ENCODE data around the gene LPP. TPM values are rescaled to one million over a fixed set of nuclear protein-coding genes. Genes with fewer than 3 reads are reported as not detected.

Gene LPP
- total and polyA plus RNA-seq, 2 of the 13 experiments (the other 11 are each of a cell fraction or from before 2014, with no cell fraction given), result 19.2 to 29.9 TPM

DNA sequence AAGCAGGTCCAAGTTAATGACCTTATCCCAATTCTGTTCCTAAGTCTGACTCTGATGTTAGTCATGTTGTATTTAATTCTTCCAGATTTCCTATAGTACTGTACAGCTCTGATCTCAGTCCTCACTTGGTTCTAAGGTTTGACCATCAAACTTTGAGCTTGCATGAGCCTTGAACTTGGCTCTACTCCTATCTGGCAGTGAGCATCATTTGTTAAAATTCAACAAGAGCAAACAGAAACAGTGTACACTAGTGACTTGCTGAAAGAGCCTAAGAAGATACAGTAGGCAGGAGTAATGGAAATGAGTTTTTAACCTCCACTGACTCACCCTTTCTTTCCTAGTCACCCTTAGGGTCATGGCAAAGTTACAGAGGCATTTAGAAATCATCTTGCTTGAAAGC, 566.7 kb downstream of the LPP start (continued):
- TF ChIP-seq, protein P1, sequence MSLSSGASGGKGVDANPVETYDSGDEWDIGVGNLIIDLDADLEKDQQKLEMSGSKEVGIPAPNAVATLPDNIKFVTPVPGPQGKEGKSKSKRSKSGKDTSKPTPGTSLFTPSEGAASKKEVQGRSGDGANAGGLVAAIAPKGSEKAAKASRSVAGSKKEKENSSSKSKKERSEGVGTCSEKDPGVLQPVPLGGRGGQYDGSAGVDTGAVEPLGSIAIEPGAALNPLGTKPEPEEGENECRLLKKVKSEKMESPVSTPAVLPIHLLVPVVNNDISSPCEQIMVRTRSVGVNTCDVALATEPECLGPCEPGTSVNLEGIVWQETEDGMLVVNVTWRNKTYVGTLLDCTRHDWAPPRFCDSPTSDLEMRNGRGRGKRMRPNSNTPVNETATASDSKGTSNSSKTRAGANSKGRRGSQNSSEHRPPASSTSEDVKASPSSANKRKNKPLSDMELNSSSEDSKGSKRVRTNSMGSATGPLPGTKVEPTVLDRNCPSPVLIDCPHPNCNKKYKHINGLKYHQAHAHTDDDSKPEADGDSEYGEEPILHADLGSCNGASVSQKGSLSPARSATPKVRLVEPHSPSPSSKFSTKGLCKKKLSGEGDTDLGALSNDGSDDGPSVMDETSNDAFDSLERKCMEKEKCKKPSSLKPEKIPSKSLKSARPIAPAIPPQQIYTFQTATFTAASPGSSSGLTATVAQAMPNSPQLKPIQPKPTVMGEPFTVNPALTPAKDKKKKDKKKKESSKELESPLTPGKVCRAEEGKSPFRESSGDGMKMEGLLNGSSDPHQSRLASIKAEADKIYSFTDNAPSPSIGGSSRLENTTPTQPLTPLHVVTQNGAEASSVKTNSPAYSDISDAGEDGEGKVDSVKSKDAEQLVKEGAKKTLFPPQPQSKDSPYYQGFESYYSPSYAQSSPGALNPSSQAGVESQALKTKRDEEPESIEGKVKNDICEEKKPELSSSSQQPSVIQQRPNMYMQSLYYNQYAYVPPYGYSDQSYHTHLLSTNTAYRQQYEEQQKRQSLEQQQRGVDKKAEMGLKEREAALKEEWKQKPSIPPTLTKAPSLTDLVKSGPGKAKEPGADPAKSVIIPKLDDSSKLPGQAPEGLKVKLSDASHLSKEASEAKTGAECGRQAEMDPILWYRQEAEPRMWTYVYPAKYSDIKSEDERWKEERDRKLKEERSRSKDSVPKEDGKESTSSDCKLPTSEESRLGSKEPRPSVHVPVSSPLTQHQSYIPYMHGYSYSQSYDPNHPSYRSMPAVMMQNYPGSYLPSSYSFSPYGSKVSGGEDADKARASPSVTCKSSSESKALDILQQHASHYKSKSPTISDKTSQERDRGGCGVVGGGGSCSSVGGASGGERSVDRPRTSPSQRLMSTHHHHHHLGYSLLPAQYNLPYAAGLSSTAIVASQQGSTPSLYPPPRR (CRISPR knock-in tag; IDR thresholded peaks at IDR 0.05; ENCODE audit: borderline replicate concordance), result peak; percentile 88
- TF ChIP-seq SNAPC2 (CRISPR knock-in tag; IDR thresholded peaks at IDR 0.05) (peak; percentile 73; the same call in 1 of the 2 replicates), GATA4 (IDR thresholded peaks at IDR 0.05; ENCODE audit: borderline replicate concordance, low read depth) (peak; percentile 84; the same call in 1 of the 2 replicates), ZNF709 (CRISPR knock-in tag; IDR thresholded peaks at IDR 0.05) (no peak), ZNF296 (CRISPR knock-in tag; conservative IDR thresholded peaks at IDR 0.05) (no peak), ARNTL (CRISPR knock-in tag; IDR thresholded peaks at IDR 0.05) (peak; percentile 56; the same call in 1 of the 2 replicates), ZNF138 (CRISPR knock-in tag; IDR thresholded peaks at IDR 0.05; ENCODE audit: low read depth) (no peak), FOSL2 (CRISPR knock-in tag; IDR thresholded peaks at IDR 0.05) (peak; percentile 93), ERF (CRISPR knock-in tag; IDR thresholded peaks at IDR 0.05) (peak; percentile 87), PHF8 (CRISPR knock-in tag; IDR thresholded peaks at IDR 0.05) (0 out of 2 replicates have a peak, but pooled peaks have one; percentile 44), ZNF124 (CRISPR knock-in tag; IDR thresholded peaks at IDR 0.05) (peak; percentile 77; the same call in 1 of the 2 replicates), FOXA1 (IDR thresholded peaks at IDR 0.05) (peak; percentile 80), FOXA1 (CRISPR knock-in tag; IDR thresholded peaks at IDR 0.05) (peak; percentile 96), IRF2 (CRISPR knock-in tag; IDR thresholded peaks at IDR 0.05) (peak; percentile 93), ASH2L (IDR thresholded peaks at IDR 0.05; ENCODE audit: insufficient read length, low read depth, low read length) (peak; percentile 47), GATAD2A (CRISPR knock-in tag; IDR thresholded peaks at IDR 0.05) (peak; percentile 97), SIX4 (CRISPR knock-in tag; IDR thresholded peaks at IDR 0.05) (peak; percentile 59; the same call in 1 of the 2 replicates)
- TF ChIP-seq, protein P2, sequence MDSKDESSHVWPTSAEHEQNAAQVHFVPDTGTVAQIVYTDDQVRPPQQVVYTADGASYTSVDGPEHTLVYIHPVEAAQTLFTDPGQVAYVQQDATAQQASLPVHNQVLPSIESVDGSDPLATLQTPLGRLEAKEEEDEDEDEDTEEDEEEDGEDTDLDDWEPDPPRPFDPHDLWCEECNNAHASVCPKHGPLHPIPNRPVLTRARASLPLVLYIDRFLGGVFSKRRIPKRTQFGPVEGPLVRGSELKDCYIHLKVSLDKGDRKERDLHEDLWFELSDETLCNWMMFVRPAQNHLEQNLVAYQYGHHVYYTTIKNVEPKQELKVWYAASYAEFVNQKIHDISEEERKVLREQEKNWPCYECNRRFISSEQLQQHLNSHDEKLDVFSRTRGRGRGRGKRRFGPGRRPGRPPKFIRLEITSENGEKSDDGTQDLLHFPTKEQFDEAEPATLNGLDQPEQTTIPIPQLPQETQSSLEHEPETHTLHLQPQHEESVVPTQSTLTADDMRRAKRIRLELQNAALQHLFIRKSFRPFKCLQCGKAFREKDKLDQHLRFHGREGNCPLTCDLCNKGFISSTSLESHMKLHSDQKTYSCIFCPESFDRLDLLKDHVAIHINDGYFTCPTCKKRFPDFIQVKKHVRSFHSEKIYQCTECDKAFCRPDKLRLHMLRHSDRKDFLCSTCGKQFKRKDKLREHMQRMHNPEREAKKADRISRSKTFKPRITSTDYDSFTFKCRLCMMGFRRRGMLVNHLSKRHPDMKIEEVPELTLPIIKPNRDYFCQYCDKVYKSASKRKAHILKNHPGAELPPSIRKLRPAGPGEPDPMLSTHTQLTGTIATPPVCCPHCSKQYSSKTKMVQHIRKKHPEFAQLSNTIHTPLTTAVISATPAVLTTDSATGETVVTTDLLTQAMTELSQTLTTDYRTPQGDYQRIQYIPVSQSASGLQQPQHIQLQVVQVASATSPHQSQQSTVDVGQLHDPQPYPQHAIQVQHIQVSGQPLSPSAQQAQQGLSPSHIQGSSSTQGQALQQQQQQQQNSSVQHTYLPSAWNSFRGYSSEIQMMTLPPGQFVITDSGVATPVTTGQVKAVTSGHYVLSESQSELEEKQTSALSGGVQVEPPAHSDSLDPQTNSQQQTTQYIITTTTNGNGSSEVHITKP (CRISPR knock-in tag; IDR thresholded peaks at IDR 0.05; ENCODE audit: low read depth), result peak; percentile 29; the same call in 1 of the 2 replicates
- TF ChIP-seq, protein P3, sequence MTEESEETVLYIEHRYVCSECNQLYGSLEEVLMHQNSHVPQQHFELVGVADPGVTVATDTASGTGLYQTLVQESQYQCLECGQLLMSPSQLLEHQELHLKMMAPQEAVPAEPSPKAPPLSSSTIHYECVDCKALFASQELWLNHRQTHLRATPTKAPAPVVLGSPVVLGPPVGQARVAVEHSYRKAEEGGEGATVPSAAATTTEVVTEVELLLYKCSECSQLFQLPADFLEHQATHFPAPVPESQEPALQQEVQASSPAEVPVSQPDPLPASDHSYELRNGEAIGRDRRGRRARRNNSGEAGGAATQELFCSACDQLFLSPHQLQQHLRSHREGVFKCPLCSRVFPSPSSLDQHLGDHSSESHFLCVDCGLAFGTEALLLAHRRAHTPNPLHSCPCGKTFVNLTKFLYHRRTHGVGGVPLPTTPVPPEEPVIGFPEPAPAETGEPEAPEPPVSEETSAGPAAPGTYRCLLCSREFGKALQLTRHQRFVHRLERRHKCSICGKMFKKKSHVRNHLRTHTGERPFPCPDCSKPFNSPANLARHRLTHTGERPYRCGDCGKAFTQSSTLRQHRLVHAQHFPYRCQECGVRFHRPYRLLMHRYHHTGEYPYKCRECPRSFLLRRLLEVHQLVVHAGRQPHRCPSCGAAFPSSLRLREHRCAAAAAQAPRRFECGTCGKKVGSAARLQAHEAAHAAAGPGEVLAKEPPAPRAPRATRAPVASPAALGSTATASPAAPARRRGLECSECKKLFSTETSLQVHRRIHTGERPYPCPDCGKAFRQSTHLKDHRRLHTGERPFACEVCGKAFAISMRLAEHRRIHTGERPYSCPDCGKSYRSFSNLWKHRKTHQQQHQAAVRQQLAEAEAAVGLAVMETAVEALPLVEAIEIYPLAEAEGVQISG (CRISPR knock-in tag; IDR thresholded peaks at IDR 0.05), result peak; percentile 55; the same call in 1 of the 2 replicates
